Activated CD8-positive, alpha-beta memory T cell treated with anti-CD3 and anti-CD28 coated beads for 4 hours (primary cell): Measurements from ENCODE around the gene LIPC.

ENCODE experiments used
- DNase-seq, 2 donors: peaks; one replicate each; pipeline ENCODE4 v3.0.0-alpha.2; 2020; ENCODE audit warnings: low read depth in 2 of 2

LIPC gene

DNA sequence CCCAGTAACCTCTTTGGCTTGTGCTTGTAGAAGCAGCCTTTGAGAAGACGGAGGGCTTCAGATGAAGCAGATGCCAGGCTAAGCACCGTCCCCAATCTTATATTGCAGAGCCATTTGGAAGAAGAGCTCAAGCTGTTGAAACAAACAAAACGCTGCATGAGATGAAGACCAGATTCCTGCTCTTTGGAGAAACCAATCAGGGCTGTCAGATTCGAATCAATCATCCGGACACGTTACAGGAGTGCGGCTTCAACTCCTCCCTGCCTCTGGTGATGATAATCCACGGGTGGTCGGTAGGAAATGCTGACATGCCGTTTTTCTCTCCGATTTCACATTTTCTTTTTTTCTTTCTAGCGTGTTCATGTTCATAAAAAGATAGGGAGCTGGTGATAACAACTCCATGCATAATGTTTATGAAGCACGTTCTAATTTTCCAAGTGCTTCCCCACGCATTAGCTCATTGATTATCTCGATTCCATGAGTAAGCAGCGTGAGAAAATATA lies 106.5 kb downstream of the LIPC start:
- no peak for DNase-seq

DNA sequence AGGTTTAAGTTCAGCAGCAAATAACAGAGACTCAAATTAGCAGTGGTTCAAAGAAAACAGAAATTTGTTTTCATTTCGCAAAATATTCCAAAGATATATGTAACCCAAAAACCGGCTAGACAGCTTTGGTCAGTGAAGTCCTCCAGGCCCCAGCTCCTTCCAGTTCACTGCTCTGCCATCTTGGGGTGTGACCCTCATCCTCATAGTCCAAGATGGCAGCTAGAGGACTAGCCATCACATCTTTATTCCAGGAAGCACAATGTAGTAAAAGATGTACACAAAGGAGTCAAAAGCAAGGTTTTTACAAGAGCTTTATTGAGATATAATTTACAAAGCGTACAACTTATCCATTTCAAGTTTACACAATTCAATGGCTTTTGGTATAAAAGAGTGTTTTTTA lies 107.1 kb downstream of the LIPC start:
- no peak for DNase-seq

DNA sequence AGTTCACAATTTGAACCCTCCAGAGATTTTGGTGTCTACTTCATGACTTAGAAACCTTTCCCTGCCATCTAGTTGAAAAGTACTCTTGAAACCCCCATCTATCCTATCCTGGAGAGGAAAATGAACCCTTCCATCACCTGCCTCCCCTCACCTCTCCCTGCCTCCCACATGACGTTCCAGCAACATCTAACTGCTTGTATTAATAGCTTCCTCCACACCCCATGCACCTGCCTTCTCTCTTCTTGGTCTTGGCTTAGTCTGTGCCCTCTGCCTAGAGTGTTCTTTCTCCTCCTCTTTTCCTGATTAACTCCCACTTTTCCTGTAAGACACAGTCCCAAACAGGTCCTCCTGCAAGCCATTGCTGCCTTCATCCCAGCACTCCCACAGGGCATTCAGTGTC lies 107.8 kb downstream of the LIPC start:
- DNase-seq: no peak

DNA sequence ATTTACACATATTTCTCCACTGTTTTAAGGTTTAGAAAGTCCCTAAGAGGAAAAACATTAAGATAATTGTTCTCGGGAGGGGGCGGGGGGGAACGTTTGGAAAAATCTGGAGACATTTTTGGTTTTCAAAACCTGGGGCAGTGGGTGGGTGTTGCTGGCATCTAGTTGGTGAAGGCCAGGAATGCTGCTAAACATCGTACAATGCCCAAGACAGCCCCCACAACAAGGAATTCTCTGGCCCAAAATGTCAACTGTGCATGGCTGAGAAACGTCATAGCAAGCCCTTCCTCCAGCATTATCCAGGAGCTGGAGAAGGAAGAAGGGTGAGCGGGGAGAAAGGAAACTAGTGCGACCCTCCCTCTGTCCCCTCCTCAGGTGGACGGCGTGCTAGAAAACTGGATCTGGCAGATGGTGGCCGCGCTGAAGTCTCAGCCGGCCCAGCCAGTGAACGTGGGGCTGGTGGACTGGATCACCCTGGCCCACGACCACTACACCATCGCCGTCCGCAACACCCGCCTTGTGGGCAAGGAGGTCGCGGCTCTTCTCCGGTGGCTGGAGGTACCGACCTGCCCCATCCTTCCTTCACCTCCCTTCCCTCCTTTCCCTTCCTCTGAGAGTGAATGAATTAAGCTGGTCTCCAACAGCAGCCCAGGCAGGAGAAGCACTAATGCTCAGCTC lies 109.8 kb downstream of the LIPC start:
- no peak for DNase-seq

DNA sequence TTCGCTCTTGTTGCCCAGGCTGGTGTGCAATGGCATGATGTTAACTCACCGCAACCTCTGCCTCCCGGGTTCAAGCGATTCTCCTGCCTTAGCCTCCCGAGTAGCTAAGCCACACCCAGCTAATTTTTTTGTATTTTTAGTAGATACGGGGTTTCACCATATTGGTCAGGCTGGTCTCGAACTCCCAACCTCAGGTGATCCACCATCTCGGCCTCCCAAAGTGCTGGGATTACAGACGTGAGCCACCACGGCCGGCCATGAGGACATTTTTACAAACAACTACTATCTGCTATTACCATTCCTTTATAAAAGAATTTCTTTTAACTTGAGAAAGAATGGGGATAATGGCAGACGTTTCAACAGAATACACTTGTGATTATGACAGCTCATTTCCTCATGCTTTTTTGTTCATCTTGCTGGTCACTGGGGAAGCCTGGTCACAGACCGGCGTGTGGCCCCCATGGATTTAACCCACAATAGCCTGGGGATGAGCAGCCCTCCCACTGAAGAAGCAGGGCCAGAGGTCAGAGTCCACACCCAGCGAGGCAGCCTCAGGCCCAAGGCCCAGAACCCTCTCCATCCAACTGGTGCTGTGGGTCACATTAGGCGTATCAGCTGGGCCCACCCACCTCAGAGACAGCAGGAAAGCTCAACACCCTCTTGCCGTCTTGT lies 112.0 kb downstream of the LIPC start:
- no peak for DNase-seq

DNA sequence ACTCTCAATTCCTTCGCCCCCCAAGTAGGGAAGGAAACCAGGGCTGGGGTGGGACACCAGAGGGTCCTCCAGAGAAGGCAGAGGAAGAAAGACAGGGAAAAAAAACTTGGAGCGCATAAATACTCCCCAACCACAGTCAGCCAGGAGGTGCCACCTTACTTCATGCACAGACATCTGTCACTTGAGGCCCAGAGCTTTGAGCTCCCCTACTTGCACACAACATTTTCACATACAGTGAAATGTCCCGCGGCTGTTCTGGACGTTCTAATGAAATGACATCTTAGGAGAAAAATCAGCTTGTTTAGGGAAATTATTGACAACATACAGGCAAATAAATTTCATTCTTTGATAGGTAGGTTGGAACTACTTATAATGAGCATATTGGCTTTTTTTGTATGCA lies 113.0 kb downstream of the LIPC start:
- no peak for DNase-seq

DNA sequence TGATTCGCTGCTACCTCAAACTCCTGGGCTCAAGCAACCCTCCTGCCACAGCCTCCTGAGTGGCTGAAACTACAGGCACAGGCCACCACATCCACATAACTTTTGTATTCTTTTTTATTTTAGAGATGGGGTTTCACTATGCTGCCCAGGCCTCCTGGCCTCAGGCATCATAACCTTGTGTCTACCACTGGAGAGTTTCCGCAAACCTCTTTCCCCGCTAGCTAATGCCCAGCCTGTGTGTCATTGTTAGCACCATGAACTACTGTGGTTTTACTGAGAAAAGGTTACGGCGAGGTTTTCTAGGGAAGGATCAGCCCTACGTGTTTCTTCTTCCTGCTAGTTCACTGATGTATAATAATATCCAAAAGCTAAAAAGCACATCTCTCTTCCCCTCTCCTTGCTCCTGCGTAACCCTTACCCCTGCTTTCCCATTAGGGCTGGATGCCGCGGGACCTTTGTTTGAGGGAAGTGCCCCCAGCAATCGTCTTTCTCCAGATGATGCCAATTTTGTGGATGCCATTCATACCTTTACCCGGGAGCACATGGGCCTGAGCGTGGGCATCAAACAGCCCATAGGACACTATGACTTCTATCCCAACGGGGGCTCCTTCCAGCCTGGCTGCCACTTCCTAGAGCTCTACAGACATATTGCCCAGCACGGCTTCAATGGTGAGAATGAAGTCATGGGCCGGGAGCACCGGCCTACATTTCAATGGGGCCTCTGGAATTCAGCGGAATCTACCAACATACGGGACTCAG lies 113.7 kb downstream of the LIPC start:
- no peak for DNase-seq

DNA sequence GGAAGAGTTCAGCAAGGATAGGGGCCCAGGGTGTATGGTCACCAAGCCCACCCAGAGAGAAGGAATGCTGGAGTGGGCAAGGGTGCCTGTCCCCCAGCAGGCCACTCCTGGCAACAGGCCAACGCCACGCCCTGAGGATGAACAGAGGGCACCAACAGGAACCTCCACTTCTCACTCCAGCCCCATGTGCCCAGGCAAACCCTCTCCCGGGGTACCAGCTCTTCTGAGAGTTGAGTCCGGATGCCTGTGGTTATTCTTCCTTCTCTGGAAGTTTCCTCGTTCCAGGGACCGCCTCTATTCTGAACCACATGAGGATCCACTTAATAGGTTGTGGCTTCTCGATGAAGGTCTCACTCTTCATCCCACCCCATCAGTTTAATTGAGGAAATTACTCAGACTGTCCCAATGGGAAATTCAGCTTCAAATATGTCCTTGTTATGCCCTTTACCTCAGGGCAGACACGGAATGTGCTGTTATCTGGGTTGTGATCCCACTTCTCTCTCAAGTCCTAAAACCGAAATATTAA lies 114.3 kb downstream of the LIPC start:
- DNase-seq: no peak

DNA sequence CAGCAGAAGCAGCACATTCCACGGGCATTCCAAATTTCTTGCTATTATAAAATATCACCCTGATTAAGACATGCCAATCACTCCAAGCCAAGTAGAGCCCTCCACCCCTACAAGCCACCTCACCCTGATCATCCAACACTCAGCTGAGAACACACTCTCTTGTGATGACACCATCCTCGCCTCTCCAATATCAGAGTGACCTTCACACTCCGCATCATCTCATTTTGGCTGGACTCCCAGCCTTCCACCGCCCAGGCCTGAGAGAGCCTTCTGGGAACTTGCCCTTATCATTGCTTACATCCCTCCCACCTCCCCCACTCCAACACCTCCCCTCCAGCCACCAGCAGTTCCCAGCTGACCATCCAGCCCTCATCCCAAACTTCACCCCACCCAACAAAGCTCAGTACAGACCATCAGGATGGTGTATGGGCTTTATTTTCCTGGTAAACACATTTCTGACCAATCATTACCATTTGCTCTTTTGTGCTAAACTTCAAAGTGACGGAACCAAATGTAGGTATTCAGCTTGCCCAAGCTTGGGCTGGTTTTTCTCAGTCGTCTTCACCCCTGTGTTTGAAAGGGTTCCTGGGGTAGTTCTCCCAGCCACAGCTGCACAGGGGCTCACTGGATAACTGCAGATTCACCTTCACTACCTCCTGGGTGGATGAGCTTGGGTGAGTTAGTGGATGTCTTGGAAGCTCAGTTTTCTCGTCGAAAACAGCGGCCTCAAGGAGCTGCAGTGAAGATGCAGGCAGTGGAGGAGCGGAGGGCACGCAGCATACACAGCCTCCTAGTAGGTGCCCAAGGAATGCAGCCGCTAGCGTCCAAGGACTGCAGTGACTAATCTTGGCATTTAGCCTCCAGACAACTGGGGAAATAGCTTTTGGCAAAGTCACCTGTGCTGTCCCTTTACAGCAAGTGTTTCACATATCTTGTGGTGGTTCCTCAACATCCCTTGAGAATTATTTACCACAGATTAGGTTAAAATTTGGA lies 115.1 kb downstream of the LIPC start:
- DNase-seq: no peak

DNA sequence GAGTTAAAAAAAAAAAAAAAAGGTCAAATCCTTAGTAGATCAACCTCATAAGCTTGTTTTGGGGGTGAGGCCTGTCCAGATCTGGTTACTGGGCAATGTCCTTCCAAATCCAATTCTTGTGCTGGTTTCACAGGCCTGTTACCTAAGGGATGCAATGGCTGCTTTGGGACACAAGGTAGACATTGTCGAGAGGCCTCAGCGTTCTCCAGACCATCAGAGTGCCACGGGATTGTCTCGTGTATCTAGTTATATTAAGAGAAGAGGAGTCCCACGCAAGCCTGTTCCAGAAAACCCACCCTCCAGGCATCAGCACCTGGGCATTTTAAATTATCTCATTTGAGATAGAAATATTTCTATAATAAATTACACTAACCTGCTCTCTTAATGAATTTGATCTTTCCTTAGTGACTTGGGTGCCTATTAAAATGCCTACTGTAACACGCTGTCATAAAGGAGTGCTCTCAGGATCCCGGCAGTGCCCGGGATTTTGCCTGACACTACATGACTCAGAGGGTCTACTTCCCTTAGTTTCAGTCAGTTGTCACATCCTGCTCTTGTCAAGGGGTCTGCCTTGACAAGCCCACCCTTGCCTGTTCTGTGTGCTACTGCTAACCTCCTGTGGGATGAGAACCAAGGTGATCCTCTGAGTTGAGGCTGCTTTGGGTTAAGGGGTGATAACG lies 116.0 kb downstream of the LIPC start:
- no peak for DNase-seq

DNA sequence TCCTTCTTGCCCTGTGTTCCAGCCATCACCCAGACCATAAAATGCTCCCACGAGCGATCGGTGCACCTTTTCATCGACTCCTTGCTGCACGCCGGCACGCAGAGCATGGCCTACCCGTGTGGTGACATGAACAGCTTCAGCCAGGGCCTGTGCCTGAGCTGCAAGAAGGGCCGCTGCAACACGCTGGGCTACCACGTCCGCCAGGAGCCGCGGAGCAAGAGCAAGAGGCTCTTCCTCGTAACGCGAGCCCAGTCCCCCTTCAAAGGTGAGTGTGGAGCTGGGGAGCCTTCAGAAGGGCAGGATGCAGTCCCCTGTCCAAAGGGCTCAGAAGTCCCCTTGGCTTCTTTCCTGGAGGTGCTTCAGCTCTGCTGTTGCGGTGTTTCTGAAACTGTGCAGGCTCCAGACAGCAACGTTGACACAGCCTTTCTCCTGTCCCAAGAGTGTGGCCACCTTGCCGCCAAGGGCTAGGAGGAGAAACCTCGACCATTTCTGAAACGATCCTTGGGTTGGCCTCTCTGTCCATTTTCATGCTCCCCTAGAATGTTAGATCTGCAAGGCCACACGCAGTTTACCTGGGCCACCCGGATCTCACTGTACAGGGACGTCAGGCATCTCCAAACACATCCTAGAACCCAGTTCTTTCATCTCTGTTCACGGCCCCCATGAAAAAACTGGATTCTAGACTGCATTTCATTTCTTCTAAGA lies 116.7 kb downstream of the LIPC start:
- DNase-seq: no peak

DNA sequence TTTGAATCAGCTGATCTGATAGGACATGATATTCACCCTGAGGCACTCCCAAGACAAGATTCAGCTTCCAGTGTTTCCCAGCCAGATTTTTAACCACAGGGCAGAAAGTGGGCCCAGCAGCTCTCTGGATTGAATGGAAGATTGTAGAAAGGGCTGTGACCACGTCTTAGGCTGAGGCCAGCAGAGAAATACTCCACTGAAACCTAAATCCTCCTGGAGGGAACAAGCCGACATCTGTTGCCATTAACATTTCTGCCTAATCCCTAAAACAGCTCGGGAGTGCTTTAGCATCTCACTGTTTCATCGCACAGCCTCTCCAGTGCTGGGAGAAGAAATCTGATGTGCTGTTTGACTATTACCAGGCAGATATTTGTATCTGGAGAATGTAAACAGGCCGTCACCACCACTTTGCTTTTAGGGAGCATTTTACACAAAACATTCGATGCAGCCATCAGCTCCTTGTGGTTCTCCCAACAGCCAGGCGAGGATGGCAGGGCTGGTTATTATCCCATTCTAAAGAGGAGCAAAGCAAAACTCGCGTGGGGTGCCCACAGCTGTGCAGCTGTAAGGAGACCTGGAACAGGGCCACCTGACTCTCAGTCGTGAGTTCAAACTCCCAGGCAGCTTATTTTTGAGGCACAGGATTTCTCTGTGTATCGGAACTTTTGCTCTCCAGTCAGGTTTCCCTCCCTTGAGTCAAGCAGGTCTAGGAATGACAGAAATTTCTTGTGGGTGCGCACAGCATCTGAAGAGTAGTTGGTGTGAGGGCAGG lies 117.4 kb downstream of the LIPC start:
- no peak for DNase-seq

DNA sequence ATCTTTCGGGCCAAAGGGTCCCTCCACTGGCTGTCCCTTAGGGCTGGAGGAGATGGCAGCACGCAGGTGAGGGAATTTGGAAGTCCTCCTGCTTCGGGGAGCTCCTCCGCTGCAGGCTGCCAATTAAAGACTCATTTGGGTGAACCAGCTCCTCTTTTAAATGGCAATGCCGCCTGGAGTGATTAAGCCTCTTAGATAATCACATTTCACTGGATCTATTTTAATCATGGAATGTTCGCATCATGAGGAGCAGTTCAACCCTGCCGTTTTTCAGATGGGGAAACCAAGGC lies 117.9 kb downstream of the LIPC start:
- DNase-seq: no peak

DNA sequence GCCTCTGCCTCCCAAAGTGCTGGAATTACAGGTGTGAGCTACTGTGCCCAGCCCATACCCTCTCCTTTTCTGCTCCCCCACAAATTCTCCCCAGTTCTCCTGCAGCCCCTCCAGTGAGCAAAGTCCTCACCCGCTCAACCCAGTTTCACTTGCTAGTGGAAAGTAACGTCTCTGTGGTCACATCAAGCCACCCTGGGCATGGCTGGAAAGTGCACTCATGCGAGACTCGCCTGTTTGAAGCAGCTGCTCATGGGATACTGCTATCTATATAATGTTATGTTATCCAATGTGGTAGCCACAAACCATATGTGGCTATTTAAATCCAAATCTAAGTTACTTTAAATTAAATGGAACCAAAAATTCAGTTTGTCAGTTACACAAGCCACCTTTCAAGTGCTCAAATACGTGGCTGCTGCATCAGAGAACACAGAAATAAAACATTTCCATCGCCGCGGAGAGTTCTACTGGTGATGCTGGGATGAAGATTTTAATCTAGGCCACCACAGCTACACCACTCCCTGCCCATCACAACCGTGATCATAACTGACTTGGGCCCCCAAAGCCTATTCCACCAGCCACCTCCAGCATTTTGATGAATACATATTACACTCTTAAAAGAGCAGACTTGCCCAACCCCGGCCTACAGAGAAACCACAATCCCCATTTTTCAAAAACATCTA lies 119.4 kb downstream of the LIPC start:
- DNase-seq: no peak

DNA sequence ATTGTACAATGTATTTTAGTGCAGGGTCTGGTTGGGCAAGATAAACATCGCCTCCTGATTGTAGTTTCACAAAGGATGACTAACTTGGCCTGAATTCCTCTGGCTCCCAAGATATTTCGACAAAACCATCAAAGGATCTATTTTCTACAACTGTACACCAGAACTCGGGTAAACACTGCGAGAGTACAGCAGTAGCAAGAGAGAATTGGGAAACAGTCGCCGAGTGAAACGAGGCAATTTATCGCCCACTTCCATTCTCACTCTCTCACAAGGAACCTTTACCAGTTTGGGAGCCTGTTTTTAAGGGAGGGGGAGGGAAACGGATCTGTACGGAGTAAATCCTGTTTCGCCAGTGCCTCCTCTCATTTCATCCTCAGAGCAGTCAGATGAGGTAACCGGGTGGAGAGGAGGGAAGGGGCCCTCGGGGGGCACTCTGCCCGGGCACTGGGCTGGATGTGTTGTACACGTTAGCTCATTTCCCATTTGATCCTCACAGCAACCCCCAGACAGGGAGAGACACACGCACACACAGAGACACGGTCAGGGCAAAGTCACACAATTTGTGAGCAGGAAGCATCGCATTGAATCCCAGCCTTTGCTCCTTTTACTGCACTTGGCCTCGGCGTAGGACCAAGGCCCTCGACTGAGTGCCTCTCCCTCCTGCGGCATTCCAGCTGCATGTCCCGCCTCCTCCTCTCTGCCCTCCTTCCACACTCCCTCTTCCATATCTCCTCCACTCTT lies 120.1 kb downstream of the LIPC start:
- DNase-seq: no peak

DNA sequence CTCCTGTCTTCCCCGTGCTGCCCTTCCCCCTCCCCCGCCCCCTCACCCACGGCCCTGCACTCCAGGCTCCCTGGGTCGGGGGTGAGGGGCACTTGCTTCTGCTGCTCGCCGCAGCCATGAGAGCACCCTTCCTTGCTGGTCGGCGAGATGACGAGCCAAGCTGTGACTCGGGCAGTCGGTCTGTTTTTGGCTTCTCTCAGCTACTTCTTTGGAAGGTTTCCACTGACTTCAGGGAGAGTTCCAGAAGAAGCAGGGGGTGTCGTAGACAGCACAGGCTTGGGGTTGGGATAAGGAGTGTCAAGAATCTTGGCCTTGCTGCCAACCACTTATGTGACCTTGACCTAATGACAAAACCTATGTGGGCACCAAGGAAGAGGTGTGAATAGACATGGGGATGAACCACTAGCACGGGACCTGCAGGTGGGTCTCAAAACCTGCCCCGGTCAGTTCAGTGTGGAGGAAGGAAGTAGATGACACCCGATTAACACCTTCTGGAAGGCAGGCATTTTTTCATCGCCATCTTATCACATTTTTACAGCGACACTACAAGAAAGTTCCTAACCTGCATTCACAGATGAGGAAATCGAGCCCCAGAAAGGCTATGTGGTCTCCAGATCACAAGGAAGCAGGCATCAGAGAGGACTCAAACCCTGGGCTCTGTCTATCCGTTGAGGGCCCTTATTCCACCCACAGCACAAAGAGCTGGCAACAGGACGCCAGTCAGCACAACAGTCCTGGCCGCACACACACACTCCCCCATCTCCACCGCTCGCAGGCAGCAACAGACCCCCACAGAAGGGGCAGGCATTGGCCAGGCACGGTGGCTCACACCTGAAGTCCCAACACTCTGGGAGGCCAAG lies 120.9 kb downstream of the LIPC start:
- no peak for DNase-seq

DNA sequence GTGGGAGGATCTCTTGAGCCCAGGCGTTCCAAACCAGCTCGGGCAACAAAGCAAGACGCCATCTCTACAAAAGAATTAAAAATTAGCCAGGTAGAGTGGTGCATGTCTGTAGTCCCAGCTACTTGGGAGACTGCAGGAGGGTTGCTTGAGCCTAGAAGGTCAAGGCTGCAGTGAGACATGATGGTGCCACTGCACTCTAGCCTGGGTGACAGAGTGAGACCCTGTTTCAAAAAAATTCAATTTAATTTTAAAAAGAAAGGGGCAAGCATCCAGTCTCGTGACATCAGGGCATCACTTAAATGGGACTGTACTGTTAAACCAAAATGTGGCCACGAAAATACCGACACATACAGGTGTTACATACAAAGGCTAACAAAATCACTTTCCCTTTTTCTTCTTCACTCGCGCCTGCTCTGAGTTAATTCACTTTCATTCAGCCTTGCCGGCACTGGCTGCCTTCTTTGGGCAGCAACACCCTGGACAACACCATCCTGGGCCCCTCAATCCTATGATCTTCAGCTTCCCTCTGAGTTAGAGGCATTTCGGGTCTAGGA lies 121.7 kb downstream of the LIPC start:
- no peak for DNase-seq
